ENCODE results near the gene WDR19.

Gene WDR19

DNA sequence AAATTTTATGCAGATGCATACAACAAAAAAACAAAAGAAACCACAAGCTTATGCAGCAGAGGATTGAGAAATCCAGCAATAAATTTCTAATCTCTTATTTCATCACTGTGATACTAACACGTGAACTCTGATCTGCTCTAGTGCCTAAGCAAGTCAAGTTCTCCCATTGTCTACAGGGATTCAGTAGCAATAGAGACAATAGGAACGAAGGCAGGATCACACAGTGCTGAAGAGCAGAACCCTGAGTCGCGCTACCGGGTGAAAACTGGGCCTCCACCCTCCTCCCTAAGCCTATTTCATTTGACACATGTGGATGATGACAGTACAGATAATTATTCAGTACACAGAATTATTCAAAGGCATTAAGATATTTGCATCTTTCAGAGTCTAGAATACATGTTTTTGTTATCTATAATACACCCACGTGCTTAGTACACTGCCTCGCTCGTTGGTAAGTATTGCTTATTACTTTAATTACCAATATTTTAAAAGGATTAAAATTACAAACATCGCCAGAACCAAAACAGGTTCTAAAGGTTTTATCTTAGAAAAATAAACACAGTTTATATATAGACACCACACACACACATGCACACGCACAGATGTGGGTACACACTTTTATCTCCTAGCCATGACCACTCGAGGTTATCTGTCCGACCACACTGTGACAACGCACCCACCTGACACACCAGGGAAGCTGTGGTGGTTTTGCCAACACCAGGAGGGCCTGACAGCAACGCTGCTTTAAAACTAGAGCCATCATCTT, 123.8 kb downstream of the WDR19 start:
- no peak for DNase-seq

DNA sequence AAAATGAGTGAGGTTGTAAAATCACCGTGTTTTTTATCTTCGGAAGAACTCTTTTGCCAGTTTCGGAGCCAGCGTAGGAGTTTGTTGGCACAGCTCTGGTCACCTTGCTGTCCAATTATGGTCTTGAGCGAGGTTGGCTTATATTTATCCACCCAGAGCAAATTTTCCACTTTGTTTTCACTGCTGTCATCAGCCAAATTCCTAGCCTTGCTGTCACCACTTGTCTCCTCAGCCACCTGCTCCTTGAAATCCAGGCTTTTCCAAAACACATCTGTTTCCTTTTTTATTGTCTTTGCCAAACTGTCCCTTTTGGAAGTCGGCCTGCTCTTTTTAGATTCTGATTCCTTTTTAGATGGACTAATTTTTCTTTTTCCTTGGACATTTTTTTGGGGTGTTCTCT, 126.3 kb downstream of the WDR19 start:
- DNase-seq, result no peak

DNA sequence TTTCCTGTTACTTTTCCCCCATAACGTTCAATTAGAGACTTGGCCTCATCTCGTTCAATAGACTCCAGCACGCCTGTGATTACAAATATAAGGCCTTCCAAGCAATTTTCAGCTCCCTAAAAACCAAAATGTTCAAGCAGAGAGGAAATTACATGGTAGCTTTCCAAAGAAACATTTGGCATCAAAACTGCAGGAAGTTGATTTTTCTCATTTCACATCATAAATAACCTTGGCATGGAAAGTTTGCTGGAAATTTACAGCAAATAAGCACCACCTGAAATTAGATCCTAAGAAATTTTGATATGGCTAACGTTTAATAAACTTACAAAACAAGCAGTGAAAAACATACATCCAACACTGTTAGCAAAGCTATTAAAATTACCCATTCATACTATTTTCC, 130.5 kb downstream of the WDR19 start:
- DNase-seq, result no peak

DNA sequence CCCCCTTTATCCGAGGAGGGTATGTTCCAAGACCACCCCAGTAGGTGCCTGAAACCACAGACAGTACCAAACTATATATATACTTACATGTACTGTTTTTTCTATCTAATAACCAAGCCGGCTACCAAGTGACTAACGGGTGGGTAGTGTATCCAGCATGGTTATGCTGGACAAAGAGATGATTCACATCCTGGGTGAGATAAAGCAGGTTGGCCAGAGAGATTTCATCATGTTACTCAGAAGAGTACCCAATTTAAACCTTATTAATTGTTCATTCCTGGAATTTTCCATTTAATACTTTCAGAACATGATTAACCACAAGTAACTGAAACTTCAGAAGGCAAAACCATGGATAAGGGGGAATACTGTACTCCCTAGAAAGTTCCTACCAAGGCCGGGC, 137.3 kb downstream of the WDR19 start:
- DNase-seq, result peak; percentile 79

DNA sequence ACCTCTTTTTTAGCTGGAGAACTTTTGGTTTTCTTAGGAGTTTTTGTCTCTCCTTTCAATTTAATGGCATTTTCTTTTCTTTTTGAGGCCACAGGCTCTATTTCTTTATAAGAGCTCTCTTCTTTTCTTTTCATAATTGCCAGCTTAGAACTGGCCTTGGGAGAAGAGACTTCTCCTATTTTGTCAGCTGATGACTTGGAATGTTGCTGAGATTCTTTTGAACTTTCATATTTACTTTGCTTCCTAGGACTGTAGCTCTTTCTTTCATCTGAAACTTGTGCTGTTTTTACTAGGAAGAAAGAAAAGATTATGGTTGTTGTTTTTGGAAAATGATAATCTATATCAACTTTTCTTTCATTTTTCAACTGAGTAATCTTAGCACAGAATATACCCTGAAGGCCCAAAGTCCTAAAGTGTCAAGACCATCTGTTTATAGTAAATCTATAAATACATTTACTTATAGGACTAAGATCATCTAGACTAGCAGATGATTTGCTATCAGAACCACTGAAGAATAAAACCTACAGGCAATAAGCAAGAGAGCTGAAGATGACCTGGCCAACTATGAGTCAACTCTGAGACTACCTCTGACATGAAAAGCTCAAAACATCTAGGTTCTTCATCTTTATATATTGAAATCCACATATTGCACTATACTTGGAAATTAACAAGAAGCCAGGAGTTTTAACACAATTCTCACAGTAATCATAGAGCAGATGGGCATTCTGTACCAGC, 138.2 kb downstream of the WDR19 start:
- DNase-seq, result no peak

DNA sequence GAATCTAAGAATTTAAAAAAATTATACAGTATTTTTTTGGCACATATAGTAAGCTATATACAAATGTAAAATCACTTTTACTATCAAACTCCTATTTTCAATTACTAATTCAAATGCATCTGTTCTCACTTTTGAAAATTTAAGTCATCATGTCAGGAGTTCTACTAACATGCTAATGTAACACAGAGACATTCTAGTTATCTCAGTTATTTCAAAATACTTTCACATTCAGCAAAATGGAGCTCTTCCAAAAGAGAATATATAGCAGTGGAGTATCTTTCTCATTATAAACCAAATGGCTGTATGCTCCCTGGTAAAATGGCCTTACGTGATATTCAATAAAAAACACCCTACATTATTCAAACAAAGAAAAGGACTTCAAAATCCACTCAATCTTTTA, 141.5 kb downstream of the WDR19 start:
- no peak for DNase-seq

DNA sequence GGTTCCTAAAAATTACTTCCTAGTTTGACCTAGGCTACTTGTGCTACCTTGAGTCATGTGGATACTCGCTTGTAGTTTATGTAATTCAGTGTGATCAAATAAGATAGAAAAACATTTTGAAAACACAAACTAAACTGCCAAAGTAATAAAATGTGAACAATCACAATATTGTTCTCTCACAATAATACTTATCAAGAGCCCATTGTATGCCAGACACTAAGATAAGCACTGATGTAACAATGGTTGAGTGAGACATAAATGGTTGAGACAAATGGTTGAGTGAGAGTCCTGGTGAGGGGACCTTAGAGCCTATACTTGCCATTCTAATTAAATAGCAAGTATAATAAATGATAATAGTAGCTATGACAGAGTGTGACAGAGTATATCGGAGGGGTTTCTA, 142.1 kb downstream of the WDR19 start:
- DNase-seq, result no peak

DNA sequence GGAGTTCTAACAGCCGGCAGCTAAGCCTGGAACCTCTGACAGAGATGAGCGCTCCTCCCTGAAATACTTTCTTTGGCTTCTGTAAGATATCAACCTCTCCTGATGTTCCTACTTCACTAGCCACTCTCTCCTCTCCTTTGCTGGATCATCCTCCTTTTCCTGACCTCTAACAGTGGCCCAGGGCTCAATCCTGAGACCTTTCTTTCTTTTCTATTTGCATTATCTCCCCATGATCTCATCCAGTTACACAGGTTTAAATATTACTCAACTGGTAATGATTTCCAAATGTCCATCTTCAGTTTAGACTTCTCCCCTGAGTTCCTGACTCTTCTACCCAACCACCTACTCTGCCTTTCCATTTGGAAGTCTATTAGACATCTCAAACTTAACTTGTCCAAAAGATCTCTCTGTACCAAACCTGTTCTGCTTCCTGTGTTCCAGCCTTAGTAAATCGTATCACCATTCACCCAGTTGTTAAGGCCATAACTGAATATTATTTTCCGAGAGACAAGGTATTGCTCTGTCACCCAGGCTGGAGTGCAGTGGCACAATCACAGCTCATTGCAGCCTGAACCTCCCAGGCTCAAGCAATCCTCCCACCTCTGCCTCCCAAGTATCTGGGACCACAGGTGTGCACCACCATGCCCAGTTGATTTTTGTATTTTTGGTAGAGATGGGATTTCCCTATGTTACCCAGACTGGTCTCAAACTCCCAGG, 142.7 kb downstream of the WDR19 start:
- DNase-seq, result no peak

DNA sequence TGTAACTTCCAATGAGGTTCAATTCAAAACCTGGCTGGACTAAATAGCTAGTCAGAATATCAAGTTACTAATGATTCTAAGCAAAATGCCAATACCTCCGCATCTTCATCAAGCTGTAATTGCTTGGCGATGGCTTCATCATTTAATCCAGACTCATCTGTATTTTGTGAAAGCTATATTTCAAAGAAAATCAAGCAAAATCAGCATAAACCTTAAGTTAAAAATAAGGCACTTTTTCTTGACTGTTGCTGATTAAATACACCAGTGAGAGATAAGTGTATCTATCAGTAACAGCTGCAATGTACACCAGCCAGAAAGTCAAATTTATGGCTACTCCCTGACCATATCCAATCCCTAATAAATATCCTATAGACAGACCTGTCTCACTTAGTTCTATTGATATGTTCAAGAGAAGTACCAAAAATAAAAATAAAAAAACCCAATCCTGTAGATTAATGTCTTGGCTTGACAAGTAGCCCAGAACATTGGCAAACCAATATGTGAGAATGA, 144.2 kb downstream of the WDR19 start:
- no peak for DNase-seq

DNA sequence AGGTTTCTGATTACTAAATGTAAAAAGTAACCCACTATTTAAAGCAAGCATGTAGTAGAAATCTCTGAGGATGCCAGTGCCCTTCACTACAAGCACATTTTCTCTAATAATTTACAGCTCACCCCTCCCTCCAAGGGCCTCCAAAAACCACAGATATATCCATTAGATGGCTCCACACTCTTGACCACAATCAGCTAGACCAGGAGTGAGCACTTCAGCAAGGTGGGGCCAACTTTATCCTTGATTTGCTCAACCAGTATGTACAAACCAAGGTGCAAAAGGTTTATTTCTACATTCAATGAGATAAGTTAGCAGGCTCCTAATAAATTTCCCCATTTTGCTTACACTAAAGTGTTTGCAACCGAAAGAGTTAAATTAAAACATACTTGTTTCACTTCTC, 148.0 kb downstream of the WDR19 start:
- DNase-seq, result no peak

DNA sequence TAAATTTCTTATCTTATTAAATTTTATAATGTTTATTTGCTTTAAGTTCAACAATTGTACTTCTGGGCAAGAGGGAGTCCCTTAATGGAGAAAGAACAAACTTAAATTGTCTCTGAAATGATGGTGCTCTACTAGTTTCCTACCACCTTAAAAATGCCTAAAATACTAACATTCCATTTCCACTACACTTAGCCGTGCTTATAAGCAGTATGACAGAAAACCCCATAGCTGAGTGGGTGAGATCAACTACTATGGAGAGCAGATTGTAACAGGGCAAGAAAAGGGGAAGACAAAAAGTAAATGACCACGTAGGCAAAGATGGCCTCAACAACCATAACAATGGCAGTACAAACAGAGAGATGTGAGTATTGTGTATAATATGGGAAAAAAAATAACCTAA, 148.9 kb downstream of the WDR19 start:
- DNase-seq, result no peak

Data from fibroblast of skin of right quadriceps (primary cell).